ENCODE measurements around the gene TMEM14A.

DNA sequence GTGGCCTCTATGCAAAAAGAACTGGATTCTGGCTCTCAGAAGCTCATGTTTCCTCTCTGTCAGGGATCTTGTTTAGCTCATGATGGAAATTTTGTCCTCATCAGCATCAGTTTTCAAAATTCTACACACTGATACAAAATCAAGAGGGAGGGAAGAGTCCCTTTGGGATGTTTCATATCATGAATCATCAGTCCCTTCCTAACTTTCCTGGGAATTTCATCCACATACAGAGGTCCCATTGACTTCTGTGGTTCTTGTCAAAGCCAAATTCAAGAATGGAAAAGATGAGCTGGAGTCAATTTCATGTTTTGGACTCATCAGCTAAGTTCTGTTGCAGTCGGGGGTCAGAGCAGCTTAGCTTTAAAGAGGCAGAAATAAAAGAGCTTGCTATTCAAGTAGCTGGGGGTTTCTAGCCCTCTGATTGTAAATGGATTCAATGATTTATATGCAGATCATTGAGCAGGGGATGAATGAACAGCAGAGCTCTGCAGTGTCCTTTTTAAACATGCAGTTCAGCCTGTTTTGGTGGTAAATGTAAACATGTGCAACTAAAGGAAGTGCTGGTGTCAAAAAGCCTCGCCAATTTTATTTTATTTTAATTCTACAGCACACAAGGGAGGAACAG lies 21.3 kb upstream of the TMEM14A start:
- TF ChIP-seq PHF8 (conservative IDR thresholded peaks at IDR 0.05; ENCODE audit: low read depth, low read length) (no peak), TAF1 (IDR thresholded peaks at IDR 0.05; ENCODE audit: low read depth, low read length) (no peak), JUND (IDR thresholded peaks at IDR 0.05; ENCODE audit: low read length) (no peak), POLR2AphosphoS5 (IDR thresholded peaks at IDR 0.05; ENCODE audit: low read depth, low read length) (no peak), CHD1 (IDR thresholded peaks at IDR 0.05; ENCODE audit: low read depth, low read length) (no peak), POLR2A (IDR thresholded peaks at IDR 0.05; ENCODE audit: control extremely low read depth in 1 of 2, low read depth in 2 of 2, low read length in 2 of 2) (no peak), EZH2 (IDR thresholded peaks at IDR 0.05; ENCODE audit: low read depth, low read length, severe bottlenecking) (no peak), EP300 (IDR thresholded peaks at IDR 0.05; ENCODE audit: borderline replicate concordance in 1 of 2, low read depth in 2 of 2, low read length in 2 of 2) (no peak), ZNF274 (IDR thresholded peaks at IDR 0.05; ENCODE audit: borderline replicate concordance, extremely low read depth, low read length) (no peak), NRF1 (IDR thresholded peaks at IDR 0.05; ENCODE audit: low read depth, low read length) (no peak), SP2 (IDR thresholded peaks at IDR 0.05; ENCODE audit: low read length) (no peak)
- TF ChIP-seq, protein P1, sequence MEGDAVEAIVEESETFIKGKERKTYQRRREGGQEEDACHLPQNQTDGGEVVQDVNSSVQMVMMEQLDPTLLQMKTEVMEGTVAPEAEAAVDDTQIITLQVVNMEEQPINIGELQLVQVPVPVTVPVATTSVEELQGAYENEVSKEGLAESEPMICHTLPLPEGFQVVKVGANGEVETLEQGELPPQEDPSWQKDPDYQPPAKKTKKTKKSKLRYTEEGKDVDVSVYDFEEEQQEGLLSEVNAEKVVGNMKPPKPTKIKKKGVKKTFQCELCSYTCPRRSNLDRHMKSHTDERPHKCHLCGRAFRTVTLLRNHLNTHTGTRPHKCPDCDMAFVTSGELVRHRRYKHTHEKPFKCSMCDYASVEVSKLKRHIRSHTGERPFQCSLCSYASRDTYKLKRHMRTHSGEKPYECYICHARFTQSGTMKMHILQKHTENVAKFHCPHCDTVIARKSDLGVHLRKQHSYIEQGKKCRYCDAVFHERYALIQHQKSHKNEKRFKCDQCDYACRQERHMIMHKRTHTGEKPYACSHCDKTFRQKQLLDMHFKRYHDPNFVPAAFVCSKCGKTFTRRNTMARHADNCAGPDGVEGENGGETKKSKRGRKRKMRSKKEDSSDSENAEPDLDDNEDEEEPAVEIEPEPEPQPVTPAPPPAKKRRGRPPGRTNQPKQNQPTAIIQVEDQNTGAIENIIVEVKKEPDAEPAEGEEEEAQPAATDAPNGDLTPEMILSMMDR (IDR thresholded peaks at IDR 0.05; ENCODE audit: control extremely low read depth in 1 of 3, insufficient read depth in 1 of 3, low read depth in 1 of 3, low read length in 3 of 3): no peak
- TF ChIP-seq, protein P2, sequence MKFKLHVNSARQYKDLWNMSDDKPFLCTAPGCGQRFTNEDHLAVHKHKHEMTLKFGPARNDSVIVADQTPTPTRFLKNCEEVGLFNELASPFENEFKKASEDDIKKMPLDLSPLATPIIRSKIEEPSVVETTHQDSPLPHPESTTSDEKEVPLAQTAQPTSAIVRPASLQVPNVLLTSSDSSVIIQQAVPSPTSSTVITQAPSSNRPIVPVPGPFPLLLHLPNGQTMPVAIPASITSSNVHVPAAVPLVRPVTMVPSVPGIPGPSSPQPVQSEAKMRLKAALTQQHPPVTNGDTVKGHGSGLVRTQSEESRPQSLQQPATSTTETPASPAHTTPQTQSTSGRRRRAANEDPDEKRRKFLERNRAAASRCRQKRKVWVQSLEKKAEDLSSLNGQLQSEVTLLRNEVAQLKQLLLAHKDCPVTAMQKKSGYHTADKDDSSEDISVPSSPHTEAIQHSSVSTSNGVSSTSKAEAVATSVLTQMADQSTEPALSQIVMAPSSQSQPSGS (IDR thresholded peaks at IDR 0.05; ENCODE audit: low read length): no peak
